ENCODE results near the gene PLA2G4E. TPM values are rescaled to one million over a fixed set of nuclear protein-coding genes. Genes with fewer than 3 reads are reported as not detected.

The PLA2G4E gene
- total RNA-seq, 4 donors from 2014 or later, result 0.12 TPM; not detected in 3

- no peak for DNase-seq (ENCODE audit: low spot score)
- no peak for ATAC-seq (ENCODE audit: low FRiP score)
- TF ChIP-seq CTCF (IDR thresholded peaks at IDR 0.05), result no peak
Observed at GRCh38 chr15:42060477-42060763, 39.6 kb upstream of the PLA2G4E start.

- peak; percentile 84 for DNase-seq (ENCODE audit: low spot score)
- no peak for ATAC-seq (ENCODE audit: low FRiP score)
- TF ChIP-seq CTCF (IDR thresholded peaks at IDR 0.05), result peak in 2 of 3 donors; percentile 70 to 86
Observed at GRCh38 chr15:42059661-42060476, 39.0 kb upstream of the PLA2G4E start.

DNA sequence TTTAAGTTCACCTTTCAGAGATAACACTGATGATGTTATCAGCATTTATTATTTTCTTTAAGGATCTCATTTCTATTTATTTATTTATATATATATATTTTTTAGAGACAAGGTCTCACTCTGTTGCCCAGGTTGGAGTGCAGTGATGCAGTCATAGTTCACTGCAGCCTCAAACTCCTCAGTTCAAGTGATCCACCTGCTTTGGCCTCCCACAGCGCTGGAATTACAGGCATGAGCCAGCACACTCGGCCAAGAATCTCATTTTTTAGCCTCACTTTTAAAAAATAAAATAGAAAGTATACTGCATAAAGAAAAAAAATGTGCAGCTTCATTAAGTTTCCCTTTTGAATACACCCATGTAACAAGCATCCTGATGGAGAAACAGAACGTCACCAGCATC lies 37.9 kb upstream of the PLA2G4E start:
- TF ChIP-seq CTCF (IDR thresholded peaks at IDR 0.05), result no peak
- ATAC-seq (ENCODE audit: low FRiP score) (no peak), DNase-seq (ENCODE audit: low spot score) (no peak)

DNA sequence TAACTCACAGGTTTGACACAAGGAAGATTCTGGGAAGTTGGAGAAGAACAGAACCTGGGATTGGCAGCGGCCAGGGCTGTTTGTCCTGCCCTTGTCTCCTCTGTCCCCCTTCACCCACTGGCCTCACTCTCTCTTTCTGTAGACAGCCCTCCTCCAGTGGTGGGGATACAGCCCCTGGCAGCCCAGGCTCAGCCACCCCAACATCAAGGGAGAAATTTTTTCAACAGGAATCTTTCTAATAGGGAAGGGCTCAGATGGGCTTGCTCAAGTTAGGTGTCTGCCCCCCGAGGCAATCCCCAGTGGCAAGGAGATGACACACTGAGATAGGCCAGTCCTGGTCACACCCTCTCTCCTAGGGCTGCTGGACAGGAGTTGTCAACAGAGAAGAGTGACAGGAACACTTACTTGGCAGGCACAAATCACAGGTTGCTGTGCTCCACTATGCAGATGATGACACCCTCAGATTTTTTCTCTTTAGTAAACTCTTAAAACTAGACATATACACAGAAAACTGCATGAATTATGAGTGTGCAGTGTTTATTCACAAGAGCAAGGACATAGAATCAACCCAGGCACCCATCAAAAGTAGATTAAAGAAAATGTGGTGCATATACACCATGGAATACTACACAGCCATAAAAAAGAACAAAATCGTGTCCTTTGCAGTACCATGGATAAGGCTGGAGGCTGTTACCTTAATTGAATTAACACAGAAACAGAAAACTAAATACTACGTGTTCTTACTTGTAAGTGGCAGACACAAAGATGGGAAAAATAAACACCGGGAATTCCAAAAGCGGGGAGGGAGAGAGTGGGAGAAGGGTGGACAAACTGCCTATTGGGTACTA lies 37.2 kb upstream of the PLA2G4E start:
- TF ChIP-seq CTCF (IDR thresholded peaks at IDR 0.05), result no peak
- ATAC-seq (ENCODE audit: low FRiP score) (no peak), DNase-seq (ENCODE audit: low spot score) (no peak)

- ATAC-seq (ENCODE audit: low FRiP score) (peak; percentile 96), DNase-seq (ENCODE audit: low spot score) (peak; percentile 75)
- TF ChIP-seq CTCF (IDR thresholded peaks at IDR 0.05), result peak in 1 of 3 donors; percentile 47
Observed at GRCh38 chr15:42056934-42057798, 36.3 kb upstream of the PLA2G4E start.

GRCh38 chr15:42053914-42054313 lies 33.1 kb upstream of the PLA2G4E start:
- ATAC-seq (ENCODE audit: low FRiP score), result no peak
- no peak for DNase-seq (ENCODE audit: low spot score)
- no peak for TF ChIP-seq CTCF (IDR thresholded peaks at IDR 0.05)

All from omental fat pad (tissue), 4 donors.